IPS-18c (cell line): ENCODE data around the gene CD24.
"Not testable (repeated sequence)": the region's sequence is repeated elsewhere in the genome, so short reads cannot be mapped to it uniquely, and the experiment has no call there.

Experiments used
- H3K4me3 ChIP-seq: 2 replicates; pipeline ENCODE4 v1.7.0; 2013; ENCODE audit warnings: low read depth, mild to moderate bottlenecking, low read length, moderate library complexity; ENCODE audit not compliant: insufficient read depth
- H3K9me3 ChIP-seq: one replicate; pipeline ENCODE4 v1.6.1; 2013; ENCODE audit warnings: mild to moderate bottlenecking, low read length, moderate library complexity; ENCODE audit not compliant: control insufficient read depth, insufficient read depth

The CD24 gene

DNA sequence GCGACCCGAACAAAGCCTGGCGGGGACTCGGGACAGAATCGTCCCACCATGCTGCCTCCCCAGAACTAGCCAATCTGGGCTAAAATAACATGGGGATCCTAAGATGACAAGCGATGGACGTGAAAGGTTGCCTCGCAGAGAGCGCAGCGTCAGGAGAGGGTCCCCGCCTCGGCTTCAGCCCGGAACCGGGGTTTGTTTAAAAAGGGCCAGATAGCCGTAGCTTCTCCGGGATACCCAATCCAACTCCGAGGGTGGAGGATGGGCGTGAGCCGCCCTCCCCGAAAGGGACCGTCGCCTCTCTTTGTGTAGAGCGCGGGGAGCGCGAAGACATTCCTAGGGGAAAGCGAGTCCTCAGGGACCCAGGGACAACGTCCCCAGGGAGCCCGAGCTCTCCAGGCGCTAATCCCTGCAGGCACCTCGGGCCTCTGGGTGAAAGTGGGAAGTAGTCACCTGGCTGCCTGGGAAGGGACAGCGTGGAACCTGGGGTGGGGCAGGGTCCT lies 643 bp downstream of the CD24 start:
- Histone ChIP-seq H3K9me3 (no peaks in the 10 kb centered on the region), H3K4me3 (peak overlapping the region; percentile 98)

DNA sequence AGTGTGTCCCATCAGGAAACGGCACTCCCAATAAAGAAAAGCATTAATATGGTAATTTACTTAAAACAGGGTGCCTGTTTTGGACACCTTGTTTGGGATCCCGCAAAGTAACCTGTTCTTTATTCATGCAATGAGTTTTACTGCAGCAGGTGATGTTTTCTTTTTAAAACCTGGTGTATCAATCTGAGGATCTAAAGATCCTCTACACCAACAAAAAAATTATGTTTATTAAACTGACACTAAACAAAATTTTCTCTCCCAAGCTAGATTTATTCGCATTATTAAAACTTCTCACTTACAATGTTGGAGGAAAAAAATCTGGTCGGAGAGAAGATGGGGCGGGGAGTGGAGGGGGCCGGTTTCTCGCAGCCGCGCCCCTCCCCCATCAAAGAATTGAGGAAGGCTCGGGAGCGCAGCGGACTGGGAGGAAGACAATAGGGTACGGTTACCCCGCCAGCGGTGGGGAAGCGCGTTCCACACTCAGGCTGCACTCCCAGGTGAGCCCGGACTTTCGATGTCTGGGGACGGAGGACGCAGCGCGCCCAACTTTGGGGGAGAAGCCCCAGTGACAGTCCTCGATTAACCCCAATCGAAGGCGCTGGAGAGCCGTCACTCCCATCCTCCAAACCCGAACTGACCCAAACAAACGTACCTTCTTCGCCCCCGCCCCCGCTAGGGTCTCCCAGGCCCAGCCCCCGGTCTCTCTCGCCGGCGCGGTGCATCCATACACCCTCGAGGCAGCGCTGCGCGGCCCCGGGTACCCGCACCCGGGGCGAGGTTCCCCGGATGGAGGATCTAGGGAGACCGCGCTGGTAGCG lies 1.3 kb downstream of the CD24 start:
- Histone ChIP-seq H3K9me3 (no peaks in the 10 kb centered on the region), H3K4me3 (peak overlapping the region; percentile 98)

GRCh38 chr6:106972500-106972899 lies 2.0 kb downstream of the CD24 start:
- H3K9me3 ChIP-seq, result no peaks in the 10 kb centered on the region
- H3K4me3 ChIP-seq, result peak overlapping the region; percentile 98

DNA sequence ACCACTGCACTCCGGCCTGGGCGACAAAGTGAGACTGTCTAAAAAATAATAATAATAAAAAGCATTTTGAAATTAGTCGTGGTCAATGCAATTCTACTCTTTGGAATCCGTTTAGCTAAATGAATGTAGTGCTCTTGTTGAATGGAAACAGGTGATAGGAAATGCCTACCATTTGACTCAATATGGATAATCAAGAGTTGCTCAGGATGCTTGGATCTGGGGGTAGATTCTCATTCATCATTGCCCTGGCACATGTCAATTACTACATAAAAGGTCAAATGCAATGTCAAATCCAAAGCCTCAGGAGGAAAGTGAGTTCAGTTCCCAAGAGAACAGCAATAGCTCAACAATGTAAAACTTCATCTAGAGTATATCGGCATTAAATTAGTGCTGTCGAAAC lies 3.8 kb downstream of the CD24 start:
- H3K4me3 ChIP-seq, H3K9me3 ChIP-seq: not testable (repeated sequence)

DNA sequence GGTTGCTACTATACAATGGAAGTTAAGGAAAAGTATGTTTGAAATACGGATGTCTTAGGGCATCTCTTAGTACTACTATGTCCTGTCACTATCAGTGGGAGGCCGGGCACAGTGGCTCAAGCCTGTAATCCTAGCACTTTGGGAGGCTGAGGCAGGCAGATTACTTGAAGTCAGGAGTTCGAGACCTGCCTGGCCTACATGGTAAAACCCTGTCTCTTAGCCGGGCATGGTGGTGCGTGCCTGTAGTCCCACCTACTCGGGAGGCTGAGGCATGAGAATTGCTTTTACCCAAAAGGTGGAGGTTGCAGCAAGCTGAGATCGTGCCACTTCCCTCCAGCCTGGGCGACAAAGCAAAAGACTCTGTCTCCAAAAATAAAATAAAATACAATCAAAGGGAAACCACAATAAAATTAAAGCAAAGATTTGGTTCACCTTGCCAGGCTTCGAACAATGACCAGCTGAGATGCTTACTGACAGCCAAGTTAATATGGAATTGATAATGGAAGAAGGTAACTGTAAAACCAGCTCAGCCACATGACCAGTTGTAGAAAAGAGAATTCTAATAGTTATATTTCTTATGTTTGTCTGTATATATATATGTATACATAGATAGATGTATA lies 6.5 kb downstream of the CD24 start:
- no peak overlapping the region for H3K4me3 ChIP-seq
- H3K9me3 ChIP-seq, result no peaks in the 10 kb centered on the region

- no peak overlapping the region for H3K4me3 ChIP-seq
- no peaks in the 10 kb centered on the region for H3K9me3 ChIP-seq
Observed at GRCh38 chr6:106966671-106967640, 7.6 kb downstream of the CD24 start.

- no peaks in the 10 kb centered on the region for H3K9me3 ChIP-seq
- H3K4me3 ChIP-seq, result no peak overlapping the region
Observed at GRCh38 chr6:106966229-106966628, 8.3 kb downstream of the CD24 start.

GRCh38 chr6:106964954-106965353 lies 9.6 kb downstream of the CD24 start:
- Histone ChIP-seq H3K4me3 (no peak overlapping the region), H3K9me3 (no peaks in the 10 kb centered on the region)

DNA sequence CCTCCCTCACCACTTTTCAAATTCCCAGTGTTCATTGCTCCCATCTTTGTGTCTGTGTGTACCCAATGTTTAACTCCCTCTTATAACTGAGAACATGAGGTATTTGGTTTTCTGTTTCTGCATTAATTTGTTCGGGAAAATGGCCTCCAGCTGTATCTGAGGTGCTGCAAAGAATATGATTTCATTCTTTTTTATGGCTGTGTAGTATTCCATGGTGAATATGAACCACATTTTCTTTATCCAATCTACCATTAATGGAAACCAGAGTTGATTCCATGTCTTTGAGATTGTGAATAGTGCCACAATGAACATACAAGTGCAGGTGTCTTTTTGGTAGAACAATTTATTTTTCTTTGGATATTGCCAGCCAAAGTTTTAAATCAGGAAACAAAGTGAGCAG lies 10.4 kb downstream of the CD24 start:
- no peak overlapping the region for H3K4me3 ChIP-seq

GRCh38 chr6:106963544-106963943 lies 11.0 kb downstream of the CD24 start:
- no peak overlapping the region for H3K4me3 ChIP-seq

More for the DNA sequence above, 10.4 kb downstream of the CD24 start:
- no peaks in the 10 kb centered on the region for H3K9me3 ChIP-seq

DNA sequence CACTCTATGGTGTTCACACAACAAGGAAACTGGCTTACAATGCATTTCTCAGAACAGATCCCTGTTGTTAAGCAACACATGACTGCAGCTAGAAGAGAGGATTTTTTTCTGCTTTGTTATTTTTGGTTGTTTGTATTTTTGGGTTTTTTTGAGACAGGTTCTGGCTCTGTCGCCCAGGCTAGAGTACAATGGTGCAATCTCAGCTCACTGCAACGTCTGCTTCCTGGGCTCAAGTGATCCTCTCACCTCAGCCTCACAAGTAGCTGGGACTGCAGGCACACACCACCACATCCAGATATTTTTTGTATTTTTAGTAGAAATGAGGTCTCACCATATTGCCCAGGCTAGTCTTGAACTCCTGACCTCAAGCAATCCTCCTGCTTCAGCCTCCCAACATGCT lies 12.7 kb downstream of the CD24 start:
- Histone ChIP-seq H3K9me3 (no peaks in the 10 kb centered on the region), H3K4me3 (no peak overlapping the region)

More at GRCh38 chr6:106963544-106963943, 11.0 kb downstream of the CD24 start:
- H3K9me3 ChIP-seq, result no peaks in the 10 kb centered on the region

GRCh38 chr6:106961136-106961535 lies 13.4 kb downstream of the CD24 start:
- no peak overlapping the region for H3K4me3 ChIP-seq

DNA sequence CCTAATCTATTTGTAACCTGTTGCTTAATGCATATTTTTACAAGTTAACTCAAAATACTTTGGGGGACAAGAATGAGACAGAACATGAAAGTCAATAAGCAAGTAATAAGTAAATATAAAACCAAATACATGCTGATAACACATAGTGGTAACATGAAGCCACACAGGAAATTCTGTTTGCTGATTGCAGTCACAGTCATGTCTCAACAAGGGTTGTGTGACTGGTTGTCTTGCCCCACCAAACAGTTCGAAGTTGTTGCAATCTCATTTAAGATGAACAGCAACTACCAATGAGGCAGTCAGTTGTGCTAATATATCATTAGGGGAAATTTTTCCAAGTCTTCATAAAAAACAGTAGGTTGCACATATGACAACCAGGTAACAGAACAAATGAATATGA lies 14.5 kb downstream of the CD24 start:
- no peak overlapping the region for H3K4me3 ChIP-seq

More at GRCh38 chr6:106961136-106961535, 13.4 kb downstream of the CD24 start:
- no peaks in the 10 kb centered on the region for H3K9me3 ChIP-seq

GRCh38 chr6:106939848-106940247 lies 34.7 kb downstream of the CD24 start:
- no peaks in the 10 kb centered on the region for H3K9me3 ChIP-seq
- H3K4me3 ChIP-seq, result no peak overlapping the region

More for the DNA sequence above, 14.5 kb downstream of the CD24 start:
- H3K9me3 ChIP-seq, result no peaks in the 10 kb centered on the region

GRCh38 chr6:106939208-106939607 lies 35.3 kb downstream of the CD24 start:
- no peak overlapping the region for H3K4me3 ChIP-seq

DNA sequence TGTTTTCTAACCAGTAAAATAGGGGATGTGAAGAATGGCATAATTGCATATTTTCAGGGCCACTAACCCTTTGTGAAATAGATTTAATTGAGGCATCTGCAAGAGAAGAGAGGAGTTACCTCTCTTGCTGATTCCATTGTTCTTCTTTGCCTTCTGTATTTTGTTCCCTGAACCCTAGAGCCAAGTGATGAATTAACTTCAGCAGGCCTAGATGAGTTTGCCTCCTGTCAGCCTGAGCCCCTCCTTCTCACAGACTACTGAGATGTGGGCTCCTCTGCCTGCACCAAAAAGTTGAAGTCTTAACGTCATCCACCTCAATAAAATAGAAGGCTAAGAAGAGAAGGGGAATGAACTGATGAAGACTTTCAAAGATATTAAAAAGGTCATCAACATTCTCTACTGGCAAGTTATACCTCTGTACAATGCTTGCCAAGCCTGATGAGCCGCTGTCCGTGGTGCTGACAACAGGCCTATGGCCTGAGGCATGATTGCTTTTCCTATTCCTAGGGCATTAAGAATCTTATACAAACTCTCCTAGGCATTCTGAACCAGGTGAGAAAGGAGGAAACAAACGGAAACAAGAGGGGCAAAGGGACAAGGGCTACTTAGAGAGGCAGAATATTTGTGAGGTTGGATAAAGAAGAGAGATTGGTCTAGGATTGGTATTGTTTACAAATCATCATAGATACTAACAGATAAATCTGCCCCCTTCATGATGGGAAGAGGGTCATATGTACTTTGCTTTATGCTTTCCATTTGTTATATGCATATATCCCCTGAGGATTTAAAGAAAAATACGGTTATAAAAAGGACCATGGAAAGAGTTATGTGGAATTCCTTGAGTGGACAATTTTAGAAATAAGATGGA lies 46.8 kb downstream of the CD24 start:
- H3K9me3 ChIP-seq, result no peaks in the 10 kb centered on the region
- H3K4me3 ChIP-seq, result no peak overlapping the region

More at GRCh38 chr6:106939208-106939607, 35.3 kb downstream of the CD24 start:
- H3K9me3 ChIP-seq, result no peaks in the 10 kb centered on the region
